DMS153 treated with DMSO at 0.1 percent for 48 hours (cell line): ENCODE measurements around the gene ADGRL3.
"Not testable (repeated sequence)": the region's sequence is repeated elsewhere in the genome, so short reads cannot be mapped to it uniquely, and the experiment has no call there.

Source experiments
- DNase-seq: peaks from one replicate; lab custom pipeline; 2025; ENCODE audit not compliant: unreplicated experiment; lab: John Stamatoyannopoulos, UW

The ADGRL3 gene

GRCh38 chr4:61772126-61772525 is 572.0 kb downstream of the ADGRL3 start:
- DNase-seq, result no peak

- DNase-seq, result no peak
These were observed 573.6 kb downstream of the ADGRL3 start for GRCh38 chr4:61773655-61774245.

GRCh38 chr4:61782133-61782532 is 582.0 kb downstream of the ADGRL3 start:
- DNase-seq, result no peak

GRCh38 chr4:61783050-61783449 is 582.9 kb downstream of the ADGRL3 start:
- DNase-seq, result no peak

- DNase-seq, result no peak
These were observed 585.6 kb downstream of the ADGRL3 start for GRCh38 chr4:61785761-61786160.

- no peak for DNase-seq
These were observed 586.1 kb downstream of the ADGRL3 start for GRCh38 chr4:61786211-61786610.

GRCh38 chr4:61795998-61796397 is 595.9 kb downstream of the ADGRL3 start:
- DNase-seq, result no peak

GRCh38 chr4:61799794-61800193 is 599.7 kb downstream of the ADGRL3 start:
- DNase-seq, result no peak

- no peak for DNase-seq
These were observed 605.1 kb downstream of the ADGRL3 start for GRCh38 chr4:61805227-61805626.

- DNase-seq, result no peak
These were observed 605.9 kb downstream of the ADGRL3 start for GRCh38 chr4:61805979-61806378.

- no peak for DNase-seq
These were observed 612.0 kb downstream of the ADGRL3 start for GRCh38 chr4:61812171-61812570.

- no peak for DNase-seq
These were observed 616.9 kb downstream of the ADGRL3 start for GRCh38 chr4:61817071-61817470.

GRCh38 chr4:61820136-61820535 is 620.0 kb downstream of the ADGRL3 start:
- no peak for DNase-seq

GRCh38 chr4:61824454-61824853 is 624.3 kb downstream of the ADGRL3 start:
- DNase-seq, result no peak

- DNase-seq, result no peak
These were observed 627.8 kb downstream of the ADGRL3 start for GRCh38 chr4:61827907-61828391.

GRCh38 chr4:61828960-61829359 is 628.8 kb downstream of the ADGRL3 start:
- no peak for DNase-seq

- no peak for DNase-seq
These were observed 631.9 kb downstream of the ADGRL3 start for GRCh38 chr4:61831987-61832386.

GRCh38 chr4:61837395-61837794 is 637.3 kb downstream of the ADGRL3 start:
- DNase-seq, result no peak

- no peak for DNase-seq
These were observed 637.9 kb downstream of the ADGRL3 start for GRCh38 chr4:61838072-61838471.

GRCh38 chr4:61841714-61842113 is 641.6 kb downstream of the ADGRL3 start:
- no peak for DNase-seq

GRCh38 chr4:61851126-61851525 is 651.0 kb downstream of the ADGRL3 start:
- DNase-seq, result no peak

GRCh38 chr4:61852105-61852504 is 652.0 kb downstream of the ADGRL3 start:
- DNase-seq, result not testable (repeated sequence)

GRCh38 chr4:61853041-61853440 is 652.9 kb downstream of the ADGRL3 start:
- no peak for DNase-seq
